Hematopoietic multipotent progenitor cell treated with erythropoietin and hydrocortisone succinate and interleukin-3 and kit ligand, for 6 days (in vitro differentiated cells): ENCODE results near the gene OR2T29.
"Not testable (repeated sequence)": the region's sequence is repeated elsewhere in the genome, so short reads cannot be mapped to it uniquely, and the experiment has no call there.

Source experiments
- DNase-seq: peaks from one replicate; pipeline ENCODE4 v3.0.0-alpha.2; 2015

OR2T29 gene

GRCh38 chr1:248562672-248563071, at the start of gene OR2T29:
OR2T29 (minus strand) TSS chr1:248562772; CDS start chr1:248559491, 3,281 bp downstream.
- not testable (repeated sequence) for DNase-seq

GRCh38 chr1:248611883-248612414, 49.4 kb upstream of the OR2T29 start:
- DNase-seq = no peak

GRCh38 chr1:248610301-248610700, 47.7 kb upstream of the OR2T29 start:
- no peak for DNase-seq

GRCh38 chr1:248599396-248599795, 36.8 kb upstream of the OR2T29 start:
- DNase-seq = no peak

GRCh38 chr1:248597589-248597988, 35.0 kb upstream of the OR2T29 start, which contains the start of gene OR2T10:
OR2T10 (minus strand) TSS chr1:248597700; CDS start chr1:248593768, 3,932 bp downstream.
- no peak for DNase-seq

GRCh38 chr1:248596615-248597014, 34.0 kb upstream of the OR2T29 start:
- no peak for DNase-seq

- no peak for DNase-seq
These were observed 30.7 kb upstream of the OR2T29 start for GRCh38 chr1:248593226-248593625.

- DNase-seq = no peak
These were observed 30.1 kb upstream of the OR2T29 start for GRCh38 chr1:248592655-248593054.

- DNase-seq = no peak
These were observed 27.5 kb upstream of the OR2T29 start for GRCh38 chr1:248590055-248590454.

- DNase-seq = no peak
These were observed 26.8 kb upstream of the OR2T29 start for GRCh38 chr1:248589334-248589733.

- no peak for DNase-seq
These were observed 22.7 kb upstream of the OR2T29 start for GRCh38 chr1:248585266-248585665.

- no peak for DNase-seq
These were observed 13.8 kb upstream of the OR2T29 start for GRCh38 chr1:248576260-248576980.

GRCh38 chr1:248574657-248575056, 12.1 kb upstream of the OR2T29 start, which contains the start of gene OR2T34:
OR2T34 (minus strand) TSS chr1:248574757; CDS start chr1:248574757, 0 bp downstream.
- DNase-seq = not testable (repeated sequence)

- DNase-seq = not testable (repeated sequence)
These were observed 11.3 kb upstream of the OR2T29 start for GRCh38 chr1:248573856-248574255.

- DNase-seq = not testable (repeated sequence)
These were observed 9.5 kb upstream of the OR2T29 start for GRCh38 chr1:248572049-248572448.

GRCh38 chr1:248570811-248571210, 8.2 kb upstream of the OR2T29 start:
- DNase-seq = not testable (repeated sequence)

- not testable (repeated sequence) for DNase-seq
These were observed 6.5 kb upstream of the OR2T29 start for GRCh38 chr1:248569049-248569448.

GRCh38 chr1:248565530-248566373, 3.2 kb upstream of the OR2T29 start:
- not testable (repeated sequence) for DNase-seq

GRCh38 chr1:248551027-248551426, 11.5 kb downstream of the OR2T29 start:
- not testable (repeated sequence) for DNase-seq

- not testable (repeated sequence) for DNase-seq
These were observed 15.2 kb downstream of the OR2T29 start for GRCh38 chr1:248547383-248547782.

- DNase-seq = not testable (repeated sequence)
These were observed 25.1 kb downstream of the OR2T29 start for GRCh38 chr1:248537449-248537848.

- no peak for DNase-seq
These were observed 40.7 kb downstream of the OR2T29 start for GRCh38 chr1:248521856-248522255.

- DNase-seq = not testable (repeated sequence)
These were observed 52.4 kb downstream of the OR2T29 start for GRCh38 chr1:248510217-248510616.
